Bronchial epithelial cell (primary cell): Measurements from ENCODE around the gene MRPS27. TPM values are rescaled to one million over a fixed set of nuclear protein-coding genes. Genes with fewer than 3 reads are reported as not detected.

ENCODE experiments used
- DNase-seq: peaks from one replicate; pipeline ENCODE4 v3.0.0-alpha.2; 2010; ENCODE audit warnings: low read depth
- FAIRE-seq: peaks from 2 replicates; lab custom pipeline; 2011; peaks lifted over from hg19 to GRCh38; lab: Jason Lieb, UNC
- H3K27me3 ChIP-seq: 2 replicates; pipeline ENCODE4 v1.5.1; 2011; ENCODE audit warnings: low read length; ENCODE audit not compliant: control insufficient read depth, insufficient read depth
- H3K36me3 ChIP-seq: 2 replicates; pipeline ENCODE4 v1.5.1; 2011; ENCODE audit warnings: low read length; ENCODE audit not compliant: control insufficient read depth, insufficient read depth
- H3K4me3 ChIP-seq: 2 replicates; pipeline ENCODE4 v1.5.1; 2011; ENCODE audit warnings: mild to moderate bottlenecking, low read depth, low read length, control low read depth
- CTCF ChIP-seq: IDR thresholded peaks from 2 replicates; pipeline ENCODE4 v1.5.1; 2011; ENCODE audit warnings: mild to moderate bottlenecking, moderate library complexity, low read length, control low read depth, inconsistent platforms; ENCODE audit not compliant: insufficient read depth, severe bottlenecking
- total RNA-seq: library from RNA; depleted of rRNA; stranded (reverse); fragments of >200 nt; gene quantifications from 2 replicates; pipeline ENCODE4 v1.2.1, GENCODE V29; 2014

Gene MRPS27
- total RNA-seq, 1 donor from 2014 or later = 53.4 TPM

- TF ChIP-seq CTCF = no peak
- Histone ChIP-seq H3K27me3 (no peaks in the 10 kb centered on the region), H3K36me3 (no peaks in the 10 kb centered on the region), H3K4me3 (no peak overlapping the region)
- FAIRE-seq (no peak), DNase-seq (no peak)
Measured at GRCh38 chr5:72170101-72170500, 149.9 kb downstream of the MRPS27 start.

Other genes with a start within 250 kb of the MRPS27 start
- gene MAP1B, start 212.8 kb downstream of the MRPS27 start, total RNA-seq = 5.8 and 9.7 TPM in 2 replicates
- gene PTCD2, start 133 bp upstream of the MRPS27 start, total RNA-seq = 3.4 and 3.6 TPM in 2 replicates
- gene ZNF366, start 187.2 kb upstream of the MRPS27 start, total RNA-seq = not detected in 2 replicates